T1000 (cell line): ENCODE measurements around the gene OR14J1.
"Not testable (repeated sequence)": the region's sequence is repeated elsewhere in the genome, so short reads cannot be mapped to it uniquely, and the experiment has no call there.

Source experiments
- DNase-seq: peaks from one replicate; lab custom pipeline; 2025; ENCODE audit warnings: mixed read lengths; lab: John Stamatoyannopoulos, UW

Gene OR14J1, protein sequence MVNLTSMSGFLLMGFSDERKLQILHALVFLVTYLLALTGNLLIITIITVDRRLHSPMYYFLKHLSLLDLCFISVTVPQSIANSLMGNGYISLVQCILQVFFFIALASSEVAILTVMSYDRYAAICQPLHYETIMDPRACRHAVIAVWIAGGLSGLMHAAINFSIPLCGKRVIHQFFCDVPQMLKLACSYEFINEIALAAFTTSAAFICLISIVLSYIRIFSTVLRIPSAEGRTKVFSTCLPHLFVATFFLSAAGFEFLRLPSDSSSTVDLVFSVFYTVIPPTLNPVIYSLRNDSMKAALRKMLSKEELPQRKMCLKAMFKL

DNA sequence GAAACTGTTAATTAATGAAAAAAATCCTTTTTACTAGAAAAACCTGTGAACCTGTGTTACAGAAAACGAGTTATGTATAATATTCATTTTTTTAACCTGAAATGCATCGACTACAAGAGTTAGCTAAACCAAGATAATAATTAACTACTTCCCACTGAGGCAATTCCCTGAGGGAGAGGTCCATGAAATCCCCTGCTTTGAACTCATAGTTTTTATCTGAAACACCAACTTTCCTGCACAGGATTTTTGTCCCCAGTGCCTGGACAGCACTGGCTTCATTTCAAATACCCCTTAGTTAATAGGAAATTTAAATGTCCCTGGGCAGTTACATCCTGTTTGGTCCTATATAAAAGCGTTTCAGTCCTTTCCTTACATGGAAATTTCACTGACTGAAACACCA is at the start of gene OR14J1:
Gene OR14J1, plus strand, starts transcription at position 386 of the 400 bp plus-strand sequence. CDS start 4,989 bp downstream, outside the sequence.
- DNase-seq, result no peak

- peak; percentile 35 for DNase-seq
Measured at GRCh38 chr6:29251736-29252135, 49.8 kb upstream of the OR14J1 start.

- no peak for DNase-seq
Measured at GRCh38 chr6:29255530-29255929, 46.0 kb upstream of the OR14J1 start.

GRCh38 chr6:29259721-29260120 is 41.8 kb upstream of the OR14J1 start:
- DNase-seq, result no peak

- DNase-seq, result no peak
Measured at GRCh38 chr6:29263001-29263400, 38.5 kb upstream of the OR14J1 start.

GRCh38 chr6:29294499-29294914 is 7.0 kb upstream of the OR14J1 start:
- DNase-seq, result no peak

GRCh38 chr6:29295181-29295585 is 6.3 kb upstream of the OR14J1 start:
- no peak for DNase-seq

DNA sequence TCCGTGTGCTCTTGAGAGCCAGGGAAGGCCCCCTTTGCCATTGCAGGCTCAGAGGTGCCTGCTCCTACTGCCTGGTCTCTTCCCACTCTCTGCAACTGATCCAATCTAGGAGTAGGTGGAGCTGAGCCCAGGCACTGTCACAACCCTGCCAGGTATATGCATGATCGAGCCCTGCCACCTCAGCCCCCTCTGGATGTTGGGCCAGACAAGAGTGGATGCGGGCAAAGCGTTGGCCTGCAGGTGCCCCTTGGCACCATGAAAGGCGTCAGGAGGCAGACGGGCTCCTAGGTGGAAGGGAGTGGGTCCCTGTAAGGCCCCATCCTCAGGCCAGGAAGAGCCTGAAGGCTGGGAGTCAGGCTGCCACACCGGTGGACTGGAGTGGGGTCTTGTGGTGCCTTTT is 5.9 kb upstream of the OR14J1 start:
- DNase-seq, result no peak

DNA sequence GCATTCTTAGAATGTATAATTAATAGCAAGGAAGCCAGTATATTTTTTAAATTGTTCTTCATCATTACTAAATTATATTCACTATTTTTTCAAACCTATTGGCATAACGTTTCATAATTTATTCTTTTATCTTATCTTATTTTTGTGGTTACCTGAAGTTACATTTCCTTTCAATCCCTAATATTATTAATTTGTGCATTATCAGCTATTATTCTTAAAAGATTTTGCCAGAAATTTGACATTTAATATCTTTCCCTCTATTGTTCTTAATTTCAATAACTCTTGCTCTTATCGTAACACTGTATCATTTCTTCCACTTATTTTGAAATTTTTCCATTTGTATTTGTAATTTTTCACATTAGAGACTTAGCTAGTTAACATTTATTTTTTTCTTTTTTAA is 18.4 kb downstream of the OR14J1 start:
- no peak for DNase-seq

GRCh38 chr6:29323332-29323731 is 21.8 kb downstream of the OR14J1 start:
- not testable (repeated sequence) for DNase-seq

DNA sequence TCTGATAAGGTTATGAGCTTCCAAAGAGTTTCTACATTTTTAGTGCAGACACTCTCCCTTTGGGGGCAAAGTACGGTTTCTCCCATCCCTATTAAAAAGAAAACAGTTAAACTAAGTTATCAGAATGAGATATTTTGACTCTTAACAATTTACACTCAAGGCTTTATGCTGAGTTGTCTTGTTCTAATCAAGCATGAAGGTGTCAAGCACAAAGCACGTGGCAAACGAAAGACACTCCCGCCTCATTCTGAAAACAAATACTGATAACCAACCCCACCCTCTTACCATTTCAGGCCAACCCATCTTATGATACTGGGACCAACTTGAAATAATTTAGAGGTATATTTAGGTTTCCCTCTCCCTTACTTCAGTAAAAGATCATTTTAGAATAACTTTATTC is 24.3 kb downstream of the OR14J1 start:
- DNase-seq, result no peak

- no peak for DNase-seq
Measured at GRCh38 chr6:29332676-29333075, 31.2 kb downstream of the OR14J1 start.

DNA sequence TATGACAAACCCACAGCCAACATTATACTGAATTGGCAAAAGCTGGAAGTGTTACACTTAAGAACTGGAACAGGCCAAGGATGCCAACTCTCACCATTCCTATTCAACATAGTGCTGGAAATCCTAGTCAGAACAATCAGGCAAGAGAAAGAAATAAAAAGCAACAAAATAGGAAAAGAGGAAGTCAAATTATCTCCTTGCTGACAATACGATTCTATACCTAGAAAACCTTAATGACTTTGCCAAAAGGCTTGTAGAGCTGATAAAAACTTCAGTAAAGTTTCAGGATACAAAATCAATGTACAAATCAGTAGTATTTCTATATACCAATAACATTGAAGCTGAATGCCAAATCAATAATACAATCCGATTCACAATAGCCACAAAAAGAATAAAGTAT is 34.8 kb downstream of the OR14J1 start:
- no peak for DNase-seq

DNA sequence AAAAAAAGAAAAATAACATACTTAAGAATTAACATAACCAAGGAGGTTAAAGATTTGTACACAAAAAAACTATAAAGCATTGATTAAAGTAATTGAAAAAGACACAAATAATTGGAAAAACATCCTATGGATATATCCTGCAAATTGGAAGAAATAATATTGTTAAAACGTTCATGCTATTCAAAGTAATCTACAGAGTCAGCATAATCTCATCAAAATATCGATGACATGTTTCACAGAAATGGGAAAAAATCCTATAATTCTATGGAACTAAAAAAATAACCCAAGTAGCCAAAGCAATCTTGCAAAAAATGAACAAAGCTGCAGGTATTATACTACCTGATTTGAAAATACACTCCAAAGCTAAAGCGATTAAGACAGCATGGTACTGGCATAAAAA is 43.9 kb downstream of the OR14J1 start:
- DNase-seq, result no peak

- not testable (repeated sequence) for DNase-seq
Measured at GRCh38 chr6:29349348-29349747, 47.8 kb downstream of the OR14J1 start.

GRCh38 chr6:29354980-29355379 is 53.5 kb downstream of the OR14J1 start:
- no peak for DNase-seq

GRCh38 chr6:29355603-29356002 is 54.1 kb downstream of the OR14J1 start:
- no peak for DNase-seq
